Neural cell (in vitro differentiated cells): ENCODE measurements around the gene HPN. TPM values are rescaled to one million over a fixed set of nuclear protein-coding genes. Genes with fewer than 3 reads are reported as not detected.

Experiments used
- H2AFZ ChIP-seq: fragments of 200-600, 300-800 bp; sonication (generic), shearing (Covaris generic); 2 replicates; pipeline ENCODE4 v1.6.0; 2014; ENCODE audit warnings: low read depth, mild to moderate bottlenecking, antibody characterized with exemption, low read length, moderate library complexity
- H3F3A ChIP-seq: fragments of 200-600 bp; shearing (Covaris generic); 2 replicates; pipeline ENCODE4 v1.6.1; 2016; ENCODE audit warnings: mild to moderate bottlenecking, moderate library complexity, mixed read lengths, antibody characterized with exemption, low read length; ENCODE audit not compliant: insufficient read depth, poor library complexity, severe bottlenecking
- H3K27ac ChIP-seq: fragments of 200-600, 300-800 bp; sonication (generic), shearing (Covaris generic); 2 replicates; pipeline ENCODE4 v1.5.1; 2014; ENCODE audit warnings: mild to moderate bottlenecking, low read length, moderate library complexity
- H3K27me3 ChIP-seq: fragments of 300-800, 200-600 bp; sonication (generic), shearing (Covaris generic); 2 replicates; pipeline ENCODE4 v1.6.0; 2014; ENCODE audit warnings: mild to moderate bottlenecking, low read depth, low read length, moderate library complexity; ENCODE audit not compliant: insufficient read depth
- H3K36me3 ChIP-seq: fragments of 300-800, 200-600 bp; sonication (generic), shearing (Covaris generic); 2 replicates; pipeline ENCODE4 v1.5.1; 2014; ENCODE audit warnings: mild to moderate bottlenecking, antibody characterized with exemption, low read length, moderate library complexity; ENCODE audit not compliant: insufficient read depth
- H3K4me2 ChIP-seq: fragments of 300-800, 200-600 bp; sonication (generic), shearing (Covaris generic); 2 replicates; pipeline ENCODE4 v1.6.0; 2014; ENCODE audit warnings: mild to moderate bottlenecking, low read length
- H3K4me3 ChIP-seq: fragments of 300-800, 200-600 bp; sonication (generic), shearing (Covaris generic); 2 replicates; pipeline ENCODE4 v1.5.1; 2014; ENCODE audit warnings: mild to moderate bottlenecking, low read length, moderate library complexity
- H3K79me2 ChIP-seq: fragments of 200-600 bp; shearing (Covaris generic); replicated peaks from 2 replicates; pipeline ENCODE4 v1.6.0; 2014; ENCODE audit warnings: mild to moderate bottlenecking, low read length, moderate library complexity; ENCODE audit not compliant: insufficient read depth
- H3K9ac ChIP-seq: fragments of 300-800, 200-600 bp; sonication (generic), shearing (Covaris generic); 2 replicates; pipeline ENCODE4 v1.6.1; 2016; ENCODE audit warnings: mild to moderate bottlenecking, low read length, mixed read lengths
- H3K9me2 ChIP-seq: fragments of 200-600 bp; shearing (Covaris generic); 2 replicates; pipeline ENCODE4 v1.6.1; 2016; ENCODE audit warnings: mild to moderate bottlenecking, low read length, mixed read lengths; ENCODE audit not compliant: insufficient read depth
- H3K9me3 ChIP-seq: fragments of 200-600, 300-800 bp; sonication (generic), shearing (Covaris generic); 2 replicates; pipeline ENCODE4 v1.6.1; 2016; ENCODE audit warnings: mild to moderate bottlenecking, mixed run types, low read length, moderate library complexity, mixed read lengths
- H4K20me1 ChIP-seq: fragments of 200-600 bp; shearing (Covaris generic); 2 replicates; pipeline ENCODE4 v1.6.1; 2016; ENCODE audit warnings: mild to moderate bottlenecking, mixed run types; ENCODE audit not compliant: insufficient read depth
- EP300 ChIP-seq: fragments of 450-650 bp; conservative IDR thresholded peaks from 2 replicates; pipeline ENCODE4 v1.6.1; 2014; ENCODE audit warnings: antibody characterized with exemption, mild to moderate bottlenecking, moderate library complexity; ENCODE audit not compliant: poor library complexity, severe bottlenecking
- EZH2 ChIP-seq: fragments of 200-600, 300-800 bp; shearing (Covaris generic), sonication (generic); IDR thresholded peaks from 2 replicates; pipeline ENCODE4 v1.6.1; 2014; ENCODE audit warnings: antibody characterized with exemption, low read length, borderline replicate concordance, mild to moderate bottlenecking; ENCODE audit not compliant: insufficient read depth, poor library complexity, severe bottlenecking
- MXI1 ChIP-seq: fragments of 450-650 bp; conservative IDR thresholded peaks from 2 replicates; pipeline ENCODE4 v1.6.1; 2014; ENCODE audit warnings: antibody characterized with exemption, mild to moderate bottlenecking; ENCODE audit not compliant: poor library complexity, severe bottlenecking
- POLR2AphosphoS5 ChIP-seq: IDR thresholded peaks from 2 replicates; pipeline ENCODE4 v1.6.1; 2012
- RAD21 ChIP-seq: fragments of 450-650 bp; conservative IDR thresholded peaks from 2 replicates; pipeline ENCODE4 v1.6.1; 2014; ENCODE audit warnings: antibody characterized with exemption, mild to moderate bottlenecking, moderate library complexity
- SMC3 ChIP-seq: fragments of 450-650 bp; conservative IDR thresholded peaks from 2 replicates; pipeline ENCODE4 v1.6.1; 2014; ENCODE audit warnings: antibody characterized with exemption, mild to moderate bottlenecking, moderate library complexity; ENCODE audit not compliant: poor library complexity
- TAF1 ChIP-seq: IDR thresholded peaks from 2 replicates; pipeline ENCODE4 v1.6.1; 2012; ENCODE audit warnings: low read depth
- polyA plus RNA-seq: library from polyadenylated mRNA; depleted of rRNA; stranded (reverse); fragments of >200 nt; gene quantifications from 2 replicates; pipeline ENCODE4 v1.2.3, GENCODE V29; 2014
- TF ChIP-seq, protein P1 (sequence below): IDR thresholded peaks from 2 replicates; pipeline ENCODE4 v1.6.1; 2012; ENCODE audit warnings: borderline replicate concordance
- TF ChIP-seq, protein P2 (sequence below): fragments of 450-650 bp; IDR thresholded peaks from 2 replicates; pipeline ENCODE4 v1.5.1; 2014; ENCODE audit warnings: antibody characterized with exemption, mild to moderate bottlenecking, moderate library complexity; ENCODE audit not compliant: poor library complexity, severe bottlenecking

Gene HPN
- polyA plus RNA-seq, 1 donor from 2014 or later, result 0.15 TPM

DNA sequence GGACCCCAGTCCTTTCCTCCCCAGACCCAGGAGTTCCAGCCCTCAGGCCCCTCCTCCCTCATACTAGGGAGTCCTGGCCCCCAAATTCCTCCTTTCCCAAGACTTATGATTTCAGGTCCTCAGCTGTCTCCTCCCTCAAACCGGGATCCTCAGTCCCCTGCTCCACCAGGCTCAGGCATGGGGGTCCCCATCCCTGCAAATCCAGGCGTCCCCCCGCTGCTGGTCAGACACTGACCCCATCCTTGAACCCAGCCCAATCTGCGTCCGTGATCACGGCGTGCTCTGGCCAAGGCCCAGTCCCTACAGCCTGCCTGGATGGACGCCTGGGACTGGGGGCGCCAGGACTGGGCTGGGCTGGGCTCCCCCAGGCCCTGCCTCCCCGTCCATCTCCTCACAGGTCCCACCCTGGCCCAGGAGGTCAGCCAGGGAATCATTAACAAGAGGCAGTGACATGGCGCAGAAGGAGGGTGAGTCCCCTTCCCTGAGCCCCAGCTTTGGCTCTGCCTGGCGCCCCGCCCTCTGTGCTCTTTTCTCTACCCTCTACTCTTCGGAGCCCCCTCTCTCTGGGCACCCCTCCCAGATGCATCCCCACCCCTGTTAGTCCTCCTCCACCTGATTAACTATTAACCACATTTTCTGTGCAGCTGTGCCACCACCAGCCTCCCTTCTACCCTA, 672 bp downstream of the HPN start:
- Histone ChIP-seq H4K20me1 (no peaks in the 10 kb centered on the region), H3K79me2 (no peaks in the 10 kb centered on the region), H3K9ac (no peak overlapping the region), H3K27ac (no peak overlapping the region), H2AFZ (no peak overlapping the region), H3F3A (no peaks in the 10 kb centered on the region), H3K4me3 (no peak overlapping the region), H3K36me3 (no peaks in the 10 kb centered on the region), H3K4me2 (no peak overlapping the region), H3K9me2 (no peaks in the 10 kb centered on the region), H3K9me3 (no peaks in the 10 kb centered on the region), H3K27me3 (no peaks in the 10 kb centered on the region)
- TF ChIP-seq EP300 (no peak), EZH2 (no peak), POLR2AphosphoS5 (no peak), RAD21 (no peak)
- TF ChIP-seq, protein P1, sequence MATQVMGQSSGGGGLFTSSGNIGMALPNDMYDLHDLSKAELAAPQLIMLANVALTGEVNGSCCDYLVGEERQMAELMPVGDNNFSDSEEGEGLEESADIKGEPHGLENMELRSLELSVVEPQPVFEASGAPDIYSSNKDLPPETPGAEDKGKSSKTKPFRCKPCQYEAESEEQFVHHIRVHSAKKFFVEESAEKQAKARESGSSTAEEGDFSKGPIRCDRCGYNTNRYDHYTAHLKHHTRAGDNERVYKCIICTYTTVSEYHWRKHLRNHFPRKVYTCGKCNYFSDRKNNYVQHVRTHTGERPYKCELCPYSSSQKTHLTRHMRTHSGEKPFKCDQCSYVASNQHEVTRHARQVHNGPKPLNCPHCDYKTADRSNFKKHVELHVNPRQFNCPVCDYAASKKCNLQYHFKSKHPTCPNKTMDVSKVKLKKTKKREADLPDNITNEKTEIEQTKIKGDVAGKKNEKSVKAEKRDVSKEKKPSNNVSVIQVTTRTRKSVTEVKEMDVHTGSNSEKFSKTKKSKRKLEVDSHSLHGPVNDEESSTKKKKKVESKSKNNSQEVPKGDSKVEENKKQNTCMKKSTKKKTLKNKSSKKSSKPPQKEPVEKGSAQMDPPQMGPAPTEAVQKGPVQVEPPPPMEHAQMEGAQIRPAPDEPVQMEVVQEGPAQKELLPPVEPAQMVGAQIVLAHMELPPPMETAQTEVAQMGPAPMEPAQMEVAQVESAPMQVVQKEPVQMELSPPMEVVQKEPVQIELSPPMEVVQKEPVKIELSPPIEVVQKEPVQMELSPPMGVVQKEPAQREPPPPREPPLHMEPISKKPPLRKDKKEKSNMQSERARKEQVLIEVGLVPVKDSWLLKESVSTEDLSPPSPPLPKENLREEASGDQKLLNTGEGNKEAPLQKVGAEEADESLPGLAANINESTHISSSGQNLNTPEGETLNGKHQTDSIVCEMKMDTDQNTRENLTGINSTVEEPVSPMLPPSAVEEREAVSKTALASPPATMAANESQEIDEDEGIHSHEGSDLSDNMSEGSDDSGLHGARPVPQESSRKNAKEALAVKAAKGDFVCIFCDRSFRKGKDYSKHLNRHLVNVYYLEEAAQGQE, result no peak
- TF ChIP-seq, protein P2, sequence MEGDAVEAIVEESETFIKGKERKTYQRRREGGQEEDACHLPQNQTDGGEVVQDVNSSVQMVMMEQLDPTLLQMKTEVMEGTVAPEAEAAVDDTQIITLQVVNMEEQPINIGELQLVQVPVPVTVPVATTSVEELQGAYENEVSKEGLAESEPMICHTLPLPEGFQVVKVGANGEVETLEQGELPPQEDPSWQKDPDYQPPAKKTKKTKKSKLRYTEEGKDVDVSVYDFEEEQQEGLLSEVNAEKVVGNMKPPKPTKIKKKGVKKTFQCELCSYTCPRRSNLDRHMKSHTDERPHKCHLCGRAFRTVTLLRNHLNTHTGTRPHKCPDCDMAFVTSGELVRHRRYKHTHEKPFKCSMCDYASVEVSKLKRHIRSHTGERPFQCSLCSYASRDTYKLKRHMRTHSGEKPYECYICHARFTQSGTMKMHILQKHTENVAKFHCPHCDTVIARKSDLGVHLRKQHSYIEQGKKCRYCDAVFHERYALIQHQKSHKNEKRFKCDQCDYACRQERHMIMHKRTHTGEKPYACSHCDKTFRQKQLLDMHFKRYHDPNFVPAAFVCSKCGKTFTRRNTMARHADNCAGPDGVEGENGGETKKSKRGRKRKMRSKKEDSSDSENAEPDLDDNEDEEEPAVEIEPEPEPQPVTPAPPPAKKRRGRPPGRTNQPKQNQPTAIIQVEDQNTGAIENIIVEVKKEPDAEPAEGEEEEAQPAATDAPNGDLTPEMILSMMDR, result no peak

DNA sequence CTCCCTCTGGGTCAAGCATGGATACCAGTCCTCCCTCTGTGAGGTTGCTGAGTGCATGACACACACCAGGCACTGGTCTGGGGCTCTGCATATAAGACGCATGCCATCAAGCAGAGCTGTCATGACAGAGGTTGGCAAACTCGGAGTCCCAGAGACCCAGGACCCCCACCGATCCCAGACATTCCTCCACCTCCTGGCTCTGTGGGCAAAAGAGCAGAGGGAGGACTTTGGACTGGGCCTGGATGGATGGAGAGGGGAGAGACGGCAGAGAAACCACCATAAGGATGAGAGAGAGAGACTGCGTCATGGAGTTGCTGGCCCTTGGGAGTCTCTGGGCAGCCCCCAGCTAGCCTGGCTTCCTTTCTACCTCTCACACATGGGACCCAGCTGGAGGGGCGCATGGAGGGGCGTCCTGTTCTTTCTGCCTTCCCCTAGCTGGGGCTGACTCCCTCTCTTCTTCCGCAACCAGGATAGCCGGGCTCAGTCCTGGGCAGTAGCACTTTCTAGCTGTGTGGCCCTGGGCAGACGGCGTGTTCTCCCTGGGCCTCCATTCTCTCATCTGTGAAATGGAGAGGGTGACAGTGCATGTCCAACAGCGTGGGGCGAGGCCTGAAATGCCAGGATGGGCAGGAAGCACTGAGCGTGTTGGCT, 1.6 kb downstream of the HPN start:
- TF ChIP-seq RAD21 (no peak), POLR2AphosphoS5 (no peak), TAF1 (no peak), MXI1 (no peak), EZH2 (no peak), EP300 (no peak), SMC3 (no peak)
- TF ChIP-seq, protein P1, result no peak
- TF ChIP-seq, protein P2, result no peak
- no peaks in the 10 kb centered on the region for H3K36me3 ChIP-seq
- no peaks in the 10 kb centered on the region for H3F3A ChIP-seq
- H2AFZ ChIP-seq, result no peak overlapping the region
- no peak overlapping the region for H3K27ac ChIP-seq
- no peaks in the 10 kb centered on the region for H3K9me2 ChIP-seq
- H3K4me2 ChIP-seq, result no peak overlapping the region
- H3K27me3 ChIP-seq, result no peaks in the 10 kb centered on the region
- H3K9ac ChIP-seq, result no peak overlapping the region
- H3K79me2 ChIP-seq, result no peaks in the 10 kb centered on the region
- no peaks in the 10 kb centered on the region for H4K20me1 ChIP-seq
- no peak overlapping the region for H3K4me3 ChIP-seq
- no peaks in the 10 kb centered on the region for H3K9me3 ChIP-seq
